SU-DHL-6 (cell line): ENCODE data around the gene NOS1.

Experiments
- H2AFZ ChIP-seq: fragments of 200-600 bp; sonication (generic); 2 replicates; pipeline ENCODE4 v1.6.1; 2014; ENCODE audit warnings: low read depth, mild to moderate bottlenecking, moderate library complexity, mixed read lengths, antibody characterized with exemption, low read length; ENCODE audit not compliant: severe bottlenecking
- H3F3A ChIP-seq: fragments of 200-600 bp; shearing (Covaris generic); 2 replicates; pipeline ENCODE4 v1.6.0; 2016; ENCODE audit warnings: antibody characterized with exemption, mild to moderate bottlenecking; ENCODE audit not compliant: insufficient read depth
- H3K27ac ChIP-seq: fragments of 200-600 bp; sonication (generic); 2 replicates; pipeline ENCODE4 v1.5.1; 2016; ENCODE audit warnings: low read depth, mild to moderate bottlenecking, low read length, moderate library complexity, mixed read lengths
- H3K27me3 ChIP-seq: fragments of 200-600 bp; sonication (generic), shearing (Covaris generic); 2 replicates; pipeline ENCODE4 v1.6.0; 2014; ENCODE audit warnings: mild to moderate bottlenecking, low read length
- H3K36me3 ChIP-seq: fragments of 200-600 bp; sonication (generic); 2 replicates; pipeline ENCODE4 v1.6.1; 2014; ENCODE audit warnings: mild to moderate bottlenecking, low read length, mixed read lengths
- H3K4me2 ChIP-seq: fragments of 300-600, 200-600 bp; shearing (Covaris generic), sonication (generic); 2 replicates; pipeline ENCODE4 v1.6.0; 2014; ENCODE audit warnings: low read length, low read depth, mild to moderate bottlenecking; ENCODE audit not compliant: poor library complexity, severe bottlenecking
- H3K4me3 ChIP-seq: fragments of 200-600 bp; sonication (generic); 2 replicates; pipeline ENCODE4 v1.5.1; 2014; ENCODE audit warnings: antibody characterized with exemption, low read length, mild to moderate bottlenecking, mixed read lengths; ENCODE audit not compliant: insufficient read depth, poor library complexity, severe bottlenecking
- H3K79me2 ChIP-seq: fragments of 200-600 bp; sonication (generic); 2 replicates; pipeline ENCODE4 v1.6.1; 2014; ENCODE audit warnings: mild to moderate bottlenecking, low read length, moderate library complexity; ENCODE audit not compliant: insufficient read depth
- H3K9ac ChIP-seq: fragments of 200-600 bp; sonication (generic); 2 replicates; pipeline ENCODE4 v1.7.0; 2014; ENCODE audit warnings: mild to moderate bottlenecking, low read length
- H3K9me2 ChIP-seq: fragments of 200-600 bp; sonication (generic); replicated peaks from 2 replicates; pipeline ENCODE4 v1.6.1; 2014; ENCODE audit warnings: low read length; ENCODE audit not compliant: insufficient read depth
- H3K9me3 ChIP-seq: fragments of 200-600 bp; sonication (generic); 2 replicates; pipeline ENCODE4 v1.6.1; 2014; ENCODE audit warnings: low read length, mixed read lengths; ENCODE audit not compliant: insufficient read depth
- H4K20me1 ChIP-seq: fragments of 200-600 bp; sonication (generic); 2 replicates; pipeline ENCODE4 v1.6.1; 2014; ENCODE audit warnings: low read depth, mild to moderate bottlenecking, antibody characterized with exemption, low read length, moderate library complexity, mixed read lengths
- CTCF ChIP-seq: fragments of 200-600 bp; sonication (generic); IDR thresholded peaks from one replicate; pipeline ENCODE4 v1.5.1; 2017; ENCODE audit warnings: antibody characterized with exemption, mild to moderate bottlenecking, low read length, moderate library complexity; ENCODE audit not compliant: insufficient read depth, poor library complexity, severe bottlenecking
- EZH2phosphoT487 ChIP-seq: fragments of 200-600 bp; sonication (generic), shearing (Covaris generic); conservative IDR thresholded peaks from 2 replicates; pipeline ENCODE4 v1.6.1; 2018; ENCODE audit warnings: mild to moderate bottlenecking, antibody characterized with exemption, low read length, moderate library complexity, mixed read lengths

NOS1 gene

GRCh38 chr12:117298191-117298590, 63.2 kb downstream of the NOS1 start:
- Histone ChIP-seq H3K4me2 (no peak overlapping the region), H3K9me2 (no peaks in the 10 kb centered on the region), H3K79me2 (no peaks in the 10 kb centered on the region), H4K20me1 (no peaks in the 10 kb centered on the region), H3K27me3 (no peaks in the 10 kb centered on the region), H3K27ac (no peak overlapping the region), H3K9ac (no peak overlapping the region), H3K36me3 (no peaks in the 10 kb centered on the region), H3K4me3 (no peak overlapping the region), H3K9me3 (no peaks in the 10 kb centered on the region), H2AFZ (no peak overlapping the region), H3F3A (no peaks in the 10 kb centered on the region)
- no peak for TF ChIP-seq EZH2phosphoT487
- TF ChIP-seq CTCF, result no peak

- no peaks in the 10 kb centered on the region for H3K79me2 ChIP-seq
- H3K36me3 ChIP-seq, result no peaks in the 10 kb centered on the region
- no peaks in the 10 kb centered on the region for H3K27me3 ChIP-seq
- TF ChIP-seq EZH2phosphoT487, result no peak
- no peak for TF ChIP-seq CTCF
- no peaks in the 10 kb centered on the region for H4K20me1 ChIP-seq
- H3K9ac ChIP-seq, result no peak overlapping the region
- no peaks in the 10 kb centered on the region for H3F3A ChIP-seq
- H3K4me3 ChIP-seq, result no peak overlapping the region
- H3K9me3 ChIP-seq, result no peaks in the 10 kb centered on the region
- H2AFZ ChIP-seq, result no peak overlapping the region
- no peak overlapping the region for H3K27ac ChIP-seq
- no peak overlapping the region for H3K4me2 ChIP-seq
- no peaks in the 10 kb centered on the region for H3K9me2 ChIP-seq
Observed at GRCh38 chr12:117294189-117294603, 67.2 kb downstream of the NOS1 start.

GRCh38 chr12:117293510-117293909, 67.9 kb downstream of the NOS1 start:
- Histone ChIP-seq H4K20me1 (no peaks in the 10 kb centered on the region), H3K9me2 (no peaks in the 10 kb centered on the region), H3K27ac (no peak overlapping the region), H3K9me3 (no peaks in the 10 kb centered on the region), H3K4me3 (no peak overlapping the region), H3K27me3 (no peaks in the 10 kb centered on the region), H3F3A (no peaks in the 10 kb centered on the region), H3K79me2 (no peaks in the 10 kb centered on the region), H3K36me3 (no peaks in the 10 kb centered on the region), H2AFZ (no peak overlapping the region), H3K9ac (no peak overlapping the region), H3K4me2 (no peak overlapping the region)
- TF ChIP-seq EZH2phosphoT487 (no peak), CTCF (no peak)

DNA sequence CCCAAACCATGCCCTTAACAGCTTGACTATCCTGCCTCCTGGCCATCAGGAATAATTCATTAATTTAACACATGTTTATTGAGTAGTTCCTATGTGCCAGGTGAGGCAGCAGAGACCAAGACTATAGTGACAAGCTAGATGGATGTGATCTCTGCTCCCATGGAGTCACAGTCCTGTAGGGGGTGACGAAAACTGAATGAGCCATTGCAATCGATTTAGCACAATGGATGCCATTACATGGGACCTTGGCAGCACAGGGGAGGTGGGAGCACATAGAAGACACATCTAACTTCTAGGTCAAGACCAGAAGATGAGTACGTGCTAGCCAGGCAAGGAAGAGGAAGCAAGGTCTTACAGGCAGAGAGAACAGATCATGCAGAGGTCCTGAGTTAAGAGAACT, 68.7 kb downstream of the NOS1 start:
- no peak overlapping the region for H3K4me3 ChIP-seq
- H3K9ac ChIP-seq, result no peak overlapping the region
- no peaks in the 10 kb centered on the region for H3F3A ChIP-seq
- no peak overlapping the region for H2AFZ ChIP-seq
- no peak overlapping the region for H3K4me2 ChIP-seq
- H4K20me1 ChIP-seq, result no peaks in the 10 kb centered on the region
- H3K27me3 ChIP-seq, result no peaks in the 10 kb centered on the region; the same call in 1 of the 2 replicates
- no peaks in the 10 kb centered on the region for H3K79me2 ChIP-seq
- H3K27ac ChIP-seq, result no peak overlapping the region
- H3K9me3 ChIP-seq, result no peaks in the 10 kb centered on the region
- H3K9me2 ChIP-seq, result no peaks in the 10 kb centered on the region
- H3K36me3 ChIP-seq, result no peaks in the 10 kb centered on the region
- TF ChIP-seq CTCF (no peak), EZH2phosphoT487 (no peak)
